ENCODE measurements around the gene CNKSR2. TPM values are rescaled to one million over a fixed set of nuclear protein-coding genes. Genes with fewer than 3 reads are reported as not detected.

CNKSR2 gene
- total RNA-seq, 1 donor from 2014 or later = 18.5 TPM

DNA sequence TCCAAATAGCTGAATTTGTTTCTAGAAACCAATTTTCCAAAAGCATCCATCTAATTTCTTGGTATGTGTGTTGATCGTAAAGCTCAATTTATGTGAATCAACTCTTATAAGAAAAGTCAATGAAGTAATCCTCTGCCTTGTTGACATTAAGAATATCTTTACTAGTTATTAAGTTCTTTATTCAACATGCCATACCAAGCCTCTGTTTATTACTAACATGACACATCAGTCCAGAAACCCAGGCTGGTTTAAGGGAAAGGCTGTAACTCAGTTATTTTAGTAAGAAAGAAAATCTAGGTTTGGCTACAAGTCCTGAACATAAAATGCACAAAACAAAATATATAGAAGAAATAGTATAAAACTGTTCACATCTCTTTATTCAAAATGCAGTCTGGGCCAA is 235.9 kb downstream of the CNKSR2 start:
- Mint-ChIP-seq H3K36me3 (ENCODE audit: unreplicated experiment) (no peaks in the 10 kb centered on the region), H3K4me1 (ENCODE audit: low read depth, unreplicated experiment) (no peaks in the 10 kb centered on the region), H3K27me3 (ENCODE audit: unreplicated experiment) (no peaks in the 10 kb centered on the region), H3K9me3 (ENCODE audit: unreplicated experiment) (no peaks in the 10 kb centered on the region), H3K4me3 (ENCODE audit: unreplicated experiment) (no peak overlapping the region), H3K27ac (ENCODE audit: unreplicated experiment) (no peak overlapping the region)
- TF ChIP-seq, protein P1, sequence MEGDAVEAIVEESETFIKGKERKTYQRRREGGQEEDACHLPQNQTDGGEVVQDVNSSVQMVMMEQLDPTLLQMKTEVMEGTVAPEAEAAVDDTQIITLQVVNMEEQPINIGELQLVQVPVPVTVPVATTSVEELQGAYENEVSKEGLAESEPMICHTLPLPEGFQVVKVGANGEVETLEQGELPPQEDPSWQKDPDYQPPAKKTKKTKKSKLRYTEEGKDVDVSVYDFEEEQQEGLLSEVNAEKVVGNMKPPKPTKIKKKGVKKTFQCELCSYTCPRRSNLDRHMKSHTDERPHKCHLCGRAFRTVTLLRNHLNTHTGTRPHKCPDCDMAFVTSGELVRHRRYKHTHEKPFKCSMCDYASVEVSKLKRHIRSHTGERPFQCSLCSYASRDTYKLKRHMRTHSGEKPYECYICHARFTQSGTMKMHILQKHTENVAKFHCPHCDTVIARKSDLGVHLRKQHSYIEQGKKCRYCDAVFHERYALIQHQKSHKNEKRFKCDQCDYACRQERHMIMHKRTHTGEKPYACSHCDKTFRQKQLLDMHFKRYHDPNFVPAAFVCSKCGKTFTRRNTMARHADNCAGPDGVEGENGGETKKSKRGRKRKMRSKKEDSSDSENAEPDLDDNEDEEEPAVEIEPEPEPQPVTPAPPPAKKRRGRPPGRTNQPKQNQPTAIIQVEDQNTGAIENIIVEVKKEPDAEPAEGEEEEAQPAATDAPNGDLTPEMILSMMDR (IDR thresholded peaks at IDR 0.05; ENCODE audit: partially characterized antibody, unreplicated experiment) = no peak
- no peak for DNase-seq

DNA sequence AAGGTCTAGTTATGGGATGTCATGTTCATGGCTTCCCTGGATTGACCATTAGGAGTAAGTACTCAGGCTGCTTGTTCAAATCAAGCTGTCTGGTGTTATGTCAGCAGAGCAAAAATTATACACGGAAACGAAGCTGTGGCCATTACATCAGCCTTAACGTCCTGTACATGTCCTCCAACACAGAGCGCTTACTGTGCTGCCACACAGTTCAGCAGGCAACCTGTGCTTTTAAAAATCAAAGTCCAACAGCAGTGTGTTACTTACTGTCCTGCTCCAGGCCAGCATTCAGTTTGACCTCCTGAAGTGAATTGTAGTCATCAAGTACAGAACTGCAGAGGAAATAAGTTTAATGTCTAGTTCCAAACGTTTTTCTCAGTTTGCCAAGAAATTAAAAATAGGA is 237.9 kb downstream of the CNKSR2 start:
- H3K36me3 Mint-ChIP-seq (ENCODE audit: unreplicated experiment) = no peaks in the 10 kb centered on the region
- no peak overlapping the region for H3K4me3 Mint-ChIP-seq (ENCODE audit: unreplicated experiment)
- H3K27me3 Mint-ChIP-seq (ENCODE audit: unreplicated experiment) = no peaks in the 10 kb centered on the region
- DNase-seq = no peak
- no peaks in the 10 kb centered on the region for H3K4me1 Mint-ChIP-seq (ENCODE audit: low read depth, unreplicated experiment)
- TF ChIP-seq, protein P1 (IDR thresholded peaks at IDR 0.05; ENCODE audit: partially characterized antibody, unreplicated experiment) = no peak
- H3K27ac Mint-ChIP-seq (ENCODE audit: unreplicated experiment) = no peak overlapping the region
- no peaks in the 10 kb centered on the region for H3K9me3 Mint-ChIP-seq (ENCODE audit: unreplicated experiment)

DNA sequence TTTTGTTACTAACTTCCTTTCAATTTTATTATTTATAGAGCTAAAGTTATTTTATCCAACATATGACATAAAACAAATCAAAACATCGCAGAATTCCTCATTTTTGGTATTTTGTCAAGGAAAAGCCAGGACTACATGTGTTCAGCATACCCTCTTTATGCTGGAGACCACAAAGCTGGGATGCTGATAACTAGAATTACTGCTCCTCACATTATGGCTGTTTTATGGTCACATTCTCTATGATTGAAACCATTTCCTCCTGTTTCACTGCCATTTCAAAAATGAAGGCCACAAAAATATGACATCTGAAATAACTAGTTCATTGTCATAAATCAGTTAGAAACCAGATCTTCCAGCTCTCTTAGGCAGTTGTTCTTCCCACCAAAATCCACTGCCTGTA is 242.2 kb downstream of the CNKSR2 start:
- Mint-ChIP-seq H3K27me3 (ENCODE audit: unreplicated experiment) (no peaks in the 10 kb centered on the region), H3K9me3 (ENCODE audit: unreplicated experiment) (no peaks in the 10 kb centered on the region), H3K36me3 (ENCODE audit: unreplicated experiment) (no peaks in the 10 kb centered on the region), H3K4me1 (ENCODE audit: low read depth, unreplicated experiment) (no peaks in the 10 kb centered on the region), H3K27ac (ENCODE audit: unreplicated experiment) (no peak overlapping the region), H3K4me3 (ENCODE audit: unreplicated experiment) (no peak overlapping the region)
- TF ChIP-seq, protein P1 (IDR thresholded peaks at IDR 0.05; ENCODE audit: partially characterized antibody, unreplicated experiment) = no peak
- DNase-seq = no peak

DNA sequence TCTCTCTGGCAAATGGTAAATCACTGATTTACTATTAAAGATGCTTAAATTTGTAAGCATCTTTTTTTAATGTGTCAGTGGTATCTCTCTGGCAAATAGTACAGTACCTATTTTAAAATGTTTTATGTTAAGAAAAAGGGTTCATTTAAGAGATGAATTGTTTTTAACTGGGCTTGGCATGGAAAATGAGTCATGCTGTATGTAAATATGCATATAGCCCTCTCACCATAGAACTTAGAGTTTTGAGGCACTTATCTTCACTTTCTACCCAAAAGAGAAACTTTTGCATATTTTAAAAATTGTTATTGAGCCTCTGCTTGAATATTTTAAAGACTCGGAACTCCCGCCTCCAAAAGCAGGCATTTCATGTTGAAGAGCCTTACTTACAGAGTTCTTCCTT is 246.0 kb downstream of the CNKSR2 start:
- no peak overlapping the region for H3K4me3 Mint-ChIP-seq (ENCODE audit: unreplicated experiment)
- TF ChIP-seq, protein P1 (IDR thresholded peaks at IDR 0.05; ENCODE audit: partially characterized antibody, unreplicated experiment) = no peak
- H3K27ac Mint-ChIP-seq (ENCODE audit: unreplicated experiment) = no peak overlapping the region
- no peak for DNase-seq
- no peaks in the 10 kb centered on the region for H3K4me1 Mint-ChIP-seq (ENCODE audit: low read depth, unreplicated experiment)
- H3K36me3 Mint-ChIP-seq (ENCODE audit: unreplicated experiment) = no peaks in the 10 kb centered on the region
- H3K9me3 Mint-ChIP-seq (ENCODE audit: unreplicated experiment) = no peaks in the 10 kb centered on the region
- H3K27me3 Mint-ChIP-seq (ENCODE audit: unreplicated experiment) = no peaks in the 10 kb centered on the region

DNA sequence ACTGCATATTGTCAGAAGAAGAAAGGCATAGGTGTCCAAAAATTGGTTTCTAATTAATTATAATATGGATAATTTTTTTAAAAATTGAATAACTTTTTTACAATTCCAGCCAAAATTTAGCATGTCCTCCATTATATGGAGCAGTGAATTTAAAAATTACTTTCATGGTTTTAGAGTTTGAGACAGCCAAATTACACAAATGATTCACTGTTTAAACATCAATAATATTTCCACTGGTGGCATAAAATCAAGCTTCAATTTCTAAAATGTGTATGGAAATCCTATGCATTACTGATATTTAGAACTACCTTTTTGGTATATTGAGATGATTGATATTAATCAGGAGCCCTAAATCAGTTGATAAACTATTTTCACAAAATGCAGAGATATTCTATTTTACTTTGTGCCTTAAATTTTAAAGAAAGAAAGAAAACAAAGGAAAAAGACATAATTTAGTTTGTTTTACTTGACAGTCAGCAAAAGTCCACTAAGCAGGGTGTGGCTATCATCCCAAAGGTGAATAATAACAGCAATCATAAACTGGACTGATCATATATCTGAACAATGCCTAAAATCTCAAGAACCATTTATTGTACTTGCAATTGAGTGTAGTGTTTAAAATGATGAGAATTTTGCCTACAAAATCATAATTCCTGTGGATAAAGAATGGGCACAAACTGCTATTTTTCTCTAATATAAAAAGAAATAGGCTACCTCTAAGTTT is 249.7 kb downstream of the CNKSR2 start:
- Mint-ChIP-seq H3K27me3 (ENCODE audit: unreplicated experiment) (no peaks in the 10 kb centered on the region), H3K4me3 (ENCODE audit: unreplicated experiment) (no peak overlapping the region), H3K9me3 (ENCODE audit: unreplicated experiment) (peaks cover 4% of the 10 kb centered on the region), H3K4me1 (ENCODE audit: low read depth, unreplicated experiment) (no peaks in the 10 kb centered on the region), H3K36me3 (ENCODE audit: unreplicated experiment) (no peaks in the 10 kb centered on the region), H3K27ac (ENCODE audit: unreplicated experiment) (no peak overlapping the region)
- TF ChIP-seq, protein P1 (IDR thresholded peaks at IDR 0.05; ENCODE audit: partially characterized antibody, unreplicated experiment) = no peak
- DNase-seq = no peak
